GM18507 (cell line): ENCODE results near the gene LEAP2.
A peak's percentile ranks its signal among the peaks of the same experiment; 100 is the strongest.
"Not testable (repeated sequence)": the region's sequence is repeated elsewhere in the genome, so short reads cannot be mapped to it uniquely, and the experiment has no call there.

ENCODE experiments used
- DNase-seq: peaks from one replicate; pipeline ENCODE4 v3.0.0; 2011; ENCODE audit warnings: low read depth; ENCODE audit not compliant: insufficient read length; ENCODE audit errors: extremely low spot score
- FAIRE-seq: peaks from 2 replicates; lab custom pipeline; 2011; peaks lifted over from hg19 to GRCh38; lab: Jason Lieb, UNC

The LEAP2 gene

GRCh38 chr5:132839426-132840301, 33.8 kb upstream of the LEAP2 start:
- DNase-seq (no peak), FAIRE-seq (no peak)

- DNase-seq (no peak), FAIRE-seq (no peak)
Measured at GRCh38 chr5:132840313-132840712, 33.2 kb upstream of the LEAP2 start.

GRCh38 chr5:132840896-132841295, 32.6 kb upstream of the LEAP2 start:
- DNase-seq, result no peak

GRCh38 chr5:132841305-132841704, 32.2 kb upstream of the LEAP2 start:
- DNase-seq (no peak), FAIRE-seq (no peak)

More at GRCh38 chr5:132840896-132841295, 32.6 kb upstream of the LEAP2 start:
- no peak for FAIRE-seq

- FAIRE-seq, result no peak
- DNase-seq, result no peak
Measured at GRCh38 chr5:132848270-132848669, 25.2 kb upstream of the LEAP2 start.

- FAIRE-seq (no peak), DNase-seq (no peak)
Measured at GRCh38 chr5:132849347-132849746, 24.1 kb upstream of the LEAP2 start.

- DNase-seq (no peak), FAIRE-seq (no peak)
Measured at GRCh38 chr5:132850066-132850465, 23.4 kb upstream of the LEAP2 start.

GRCh38 chr5:132853323-132853722, 20.1 kb upstream of the LEAP2 start:
- FAIRE-seq, result no peak

GRCh38 chr5:132853790-132854189, 19.7 kb upstream of the LEAP2 start:
- no peak for DNase-seq
- FAIRE-seq, result no peak

More at GRCh38 chr5:132853323-132853722, 20.1 kb upstream of the LEAP2 start:
- DNase-seq, result no peak

GRCh38 chr5:132854301-132854700, 19.2 kb upstream of the LEAP2 start:
- no peak for FAIRE-seq

GRCh38 chr5:132854992-132855391, 18.5 kb upstream of the LEAP2 start:
- FAIRE-seq, DNase-seq: not testable (repeated sequence)

More at GRCh38 chr5:132854301-132854700, 19.2 kb upstream of the LEAP2 start:
- DNase-seq, result no peak

- DNase-seq, result no peak
- FAIRE-seq, result no peak
Measured at GRCh38 chr5:132856011-132856410, 17.5 kb upstream of the LEAP2 start.

- DNase-seq, result no peak
- FAIRE-seq, result no peak
Measured at GRCh38 chr5:132859889-132860437, 13.5 kb upstream of the LEAP2 start.

GRCh38 chr5:132860742-132861141, 12.7 kb upstream of the LEAP2 start:
- no peak for FAIRE-seq

GRCh38 chr5:132865668-132866341, 7.7 kb upstream of the LEAP2 start:
- no peak for DNase-seq
- no peak for FAIRE-seq

More at GRCh38 chr5:132860742-132861141, 12.7 kb upstream of the LEAP2 start:
- no peak for DNase-seq

- DNase-seq, result peak; percentile 95
- peak; percentile 99 for FAIRE-seq
Measured at GRCh38 chr5:132866342-132867045, 7.0 kb upstream of the LEAP2 start, which contains the start of the genes GDF9 and UQCRQ. Gene GDF9 (minus strand): TSS chr5:132866469. CDS start chr5:132864533, 1,936 bp downstream. Gene UQCRQ (plus strand): TSS chr5:132866642. CDS start chr5:132866882, 240 bp downstream.

GRCh38 chr5:132867046-132867451, 6.4 kb upstream of the LEAP2 start:
- no peak for FAIRE-seq
- DNase-seq, result no peak

GRCh38 chr5:132868754-132869153, 4.7 kb upstream of the LEAP2 start:
- no peak for FAIRE-seq
- DNase-seq, result no peak

GRCh38 chr5:132870801-132871200, 2.7 kb upstream of the LEAP2 start:
- DNase-seq, result no peak
- FAIRE-seq, result no peak
